NB4 (cell line): Measurements from ENCODE around the gene NET1.

Experiments used
- MYC ChIP-seq: IDR thresholded peaks from 2 replicates; pipeline ENCODE4 v1.6.1; 2011; ENCODE audit warnings: low read depth, low read length
- POLR2A ChIP-seq: IDR thresholded peaks from 2 replicates; pipeline ENCODE4 v1.6.1; 2011; ENCODE audit warnings: mild to moderate bottlenecking; ENCODE audit not compliant: insufficient read length; ENCODE audit errors: extremely low read depth
- TF ChIP-seq, protein P1 (sequence below): IDR thresholded peaks from one replicate; pipeline ENCODE4 v1.5.1; 2012; ENCODE audit warnings: low read depth, low read length
- TF ChIP-seq, protein P2 (sequence below): IDR thresholded peaks from 2 replicates; pipeline ENCODE4 v1.6.1; 2011; ENCODE audit warnings: low read depth, low read length

DNA sequence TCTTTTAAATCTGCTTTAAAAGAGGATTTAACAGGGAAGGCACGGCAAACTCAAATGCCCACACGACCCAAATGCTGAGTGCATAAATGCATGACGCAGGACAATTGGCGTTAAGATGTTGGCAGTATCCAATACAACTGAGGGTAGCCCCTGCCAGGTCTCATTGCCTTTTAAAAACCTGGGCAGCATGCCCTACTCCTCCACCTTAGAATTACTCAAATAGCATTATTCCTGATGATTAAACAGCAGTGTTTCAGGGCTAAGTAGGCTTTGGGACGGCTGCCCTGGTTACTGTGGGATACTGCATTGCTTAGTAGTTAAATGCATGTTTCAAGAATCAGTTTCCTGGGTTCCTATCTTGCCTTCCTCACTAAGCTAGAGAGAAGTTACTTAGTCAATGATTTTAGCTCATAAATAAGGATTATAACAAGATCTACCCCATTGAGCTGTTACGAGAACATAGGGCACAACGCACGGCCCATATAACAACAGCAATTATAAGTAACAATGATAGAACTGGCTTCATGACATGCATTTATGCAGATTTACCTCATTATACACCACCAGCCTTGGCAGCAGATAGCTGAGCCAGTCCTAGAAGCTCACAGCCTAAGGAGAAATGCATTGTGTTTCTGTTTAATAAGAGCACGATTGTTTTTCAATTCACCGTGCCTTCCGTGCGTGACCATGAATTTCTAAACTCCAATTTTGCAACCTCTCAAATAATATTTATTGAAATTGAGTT, 15.6 kb upstream of the NET1 start:
- TF ChIP-seq, protein P1, sequence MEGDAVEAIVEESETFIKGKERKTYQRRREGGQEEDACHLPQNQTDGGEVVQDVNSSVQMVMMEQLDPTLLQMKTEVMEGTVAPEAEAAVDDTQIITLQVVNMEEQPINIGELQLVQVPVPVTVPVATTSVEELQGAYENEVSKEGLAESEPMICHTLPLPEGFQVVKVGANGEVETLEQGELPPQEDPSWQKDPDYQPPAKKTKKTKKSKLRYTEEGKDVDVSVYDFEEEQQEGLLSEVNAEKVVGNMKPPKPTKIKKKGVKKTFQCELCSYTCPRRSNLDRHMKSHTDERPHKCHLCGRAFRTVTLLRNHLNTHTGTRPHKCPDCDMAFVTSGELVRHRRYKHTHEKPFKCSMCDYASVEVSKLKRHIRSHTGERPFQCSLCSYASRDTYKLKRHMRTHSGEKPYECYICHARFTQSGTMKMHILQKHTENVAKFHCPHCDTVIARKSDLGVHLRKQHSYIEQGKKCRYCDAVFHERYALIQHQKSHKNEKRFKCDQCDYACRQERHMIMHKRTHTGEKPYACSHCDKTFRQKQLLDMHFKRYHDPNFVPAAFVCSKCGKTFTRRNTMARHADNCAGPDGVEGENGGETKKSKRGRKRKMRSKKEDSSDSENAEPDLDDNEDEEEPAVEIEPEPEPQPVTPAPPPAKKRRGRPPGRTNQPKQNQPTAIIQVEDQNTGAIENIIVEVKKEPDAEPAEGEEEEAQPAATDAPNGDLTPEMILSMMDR: no peak
- TF ChIP-seq, protein P2, sequence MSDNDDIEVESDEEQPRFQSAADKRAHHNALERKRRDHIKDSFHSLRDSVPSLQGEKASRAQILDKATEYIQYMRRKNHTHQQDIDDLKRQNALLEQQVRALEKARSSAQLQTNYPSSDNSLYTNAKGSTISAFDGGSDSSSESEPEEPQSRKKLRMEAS: no peak
- TF ChIP-seq POLR2A (no peak), MYC (no peak)
